ENCODE data around the gene MRPL21.

GRCh38 chr11:68845351-68846002, 58.2 kb downstream of the MRPL21 start:
- TF ChIP-seq, protein P1, sequence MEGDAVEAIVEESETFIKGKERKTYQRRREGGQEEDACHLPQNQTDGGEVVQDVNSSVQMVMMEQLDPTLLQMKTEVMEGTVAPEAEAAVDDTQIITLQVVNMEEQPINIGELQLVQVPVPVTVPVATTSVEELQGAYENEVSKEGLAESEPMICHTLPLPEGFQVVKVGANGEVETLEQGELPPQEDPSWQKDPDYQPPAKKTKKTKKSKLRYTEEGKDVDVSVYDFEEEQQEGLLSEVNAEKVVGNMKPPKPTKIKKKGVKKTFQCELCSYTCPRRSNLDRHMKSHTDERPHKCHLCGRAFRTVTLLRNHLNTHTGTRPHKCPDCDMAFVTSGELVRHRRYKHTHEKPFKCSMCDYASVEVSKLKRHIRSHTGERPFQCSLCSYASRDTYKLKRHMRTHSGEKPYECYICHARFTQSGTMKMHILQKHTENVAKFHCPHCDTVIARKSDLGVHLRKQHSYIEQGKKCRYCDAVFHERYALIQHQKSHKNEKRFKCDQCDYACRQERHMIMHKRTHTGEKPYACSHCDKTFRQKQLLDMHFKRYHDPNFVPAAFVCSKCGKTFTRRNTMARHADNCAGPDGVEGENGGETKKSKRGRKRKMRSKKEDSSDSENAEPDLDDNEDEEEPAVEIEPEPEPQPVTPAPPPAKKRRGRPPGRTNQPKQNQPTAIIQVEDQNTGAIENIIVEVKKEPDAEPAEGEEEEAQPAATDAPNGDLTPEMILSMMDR (IDR thresholded peaks at IDR 0.05 in 2 of 3, conservative IDR thresholded peaks at IDR 0.05 in 1 of 3; ENCODE audit: insufficient read depth in 2 of 3, low read depth in 1 of 3, low read length in 3 of 3), result no peak
- TF ChIP-seq ZBTB1 (CRISPR knock-in tag; IDR thresholded peaks at IDR 0.05; ENCODE audit: borderline replicate concordance, low read depth) (no peak), RBM14 (IDR thresholded peaks at IDR 0.05; ENCODE audit: borderline replicate concordance, insufficient read depth, low read depth, low read length) (no peak)

Measured in K562 (cell line).